ENCODE data around the gene HES5.

Gene HES5

DNA sequence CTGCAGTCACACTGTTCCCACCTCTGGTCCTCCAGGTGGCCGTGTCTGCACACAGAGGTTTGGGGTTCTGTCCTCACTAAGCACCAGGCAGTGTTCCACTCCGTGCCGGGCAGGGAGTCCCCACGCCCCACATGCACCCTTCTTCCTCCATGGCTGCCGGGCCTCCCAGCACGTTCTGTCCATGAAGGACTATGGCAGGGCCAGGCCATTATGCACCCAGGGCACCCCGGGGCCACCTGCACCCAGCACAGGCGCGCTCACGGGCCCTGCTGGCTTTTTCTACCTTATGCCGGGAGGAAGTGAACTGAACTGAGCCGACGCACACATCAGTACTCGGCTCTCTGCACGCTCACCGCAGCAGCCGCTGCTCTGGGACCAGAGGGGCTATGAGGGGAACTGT, 13.9 kb downstream of the HES5 start:
- no peak for DNase-seq (ENCODE audit: low read depth, low spot score)

DNA sequence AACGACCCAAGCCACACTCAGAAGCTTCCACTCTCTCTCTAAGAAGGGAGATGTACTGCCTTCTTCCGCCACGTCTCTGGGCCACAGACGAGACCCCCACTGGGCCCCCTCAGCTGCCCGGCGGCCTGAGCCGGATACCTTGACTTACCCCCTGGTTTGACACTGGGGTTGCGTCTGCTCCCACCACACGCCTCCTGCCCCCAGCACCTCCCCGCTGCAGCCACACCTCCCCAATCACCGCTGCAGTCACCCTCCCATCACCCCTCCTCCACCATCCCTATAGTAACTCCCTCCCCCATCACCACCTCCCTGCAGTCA, 14.3 kb downstream of the HES5 start:
- no peak for DNase-seq (ENCODE audit: low read depth, low spot score)

DNA sequence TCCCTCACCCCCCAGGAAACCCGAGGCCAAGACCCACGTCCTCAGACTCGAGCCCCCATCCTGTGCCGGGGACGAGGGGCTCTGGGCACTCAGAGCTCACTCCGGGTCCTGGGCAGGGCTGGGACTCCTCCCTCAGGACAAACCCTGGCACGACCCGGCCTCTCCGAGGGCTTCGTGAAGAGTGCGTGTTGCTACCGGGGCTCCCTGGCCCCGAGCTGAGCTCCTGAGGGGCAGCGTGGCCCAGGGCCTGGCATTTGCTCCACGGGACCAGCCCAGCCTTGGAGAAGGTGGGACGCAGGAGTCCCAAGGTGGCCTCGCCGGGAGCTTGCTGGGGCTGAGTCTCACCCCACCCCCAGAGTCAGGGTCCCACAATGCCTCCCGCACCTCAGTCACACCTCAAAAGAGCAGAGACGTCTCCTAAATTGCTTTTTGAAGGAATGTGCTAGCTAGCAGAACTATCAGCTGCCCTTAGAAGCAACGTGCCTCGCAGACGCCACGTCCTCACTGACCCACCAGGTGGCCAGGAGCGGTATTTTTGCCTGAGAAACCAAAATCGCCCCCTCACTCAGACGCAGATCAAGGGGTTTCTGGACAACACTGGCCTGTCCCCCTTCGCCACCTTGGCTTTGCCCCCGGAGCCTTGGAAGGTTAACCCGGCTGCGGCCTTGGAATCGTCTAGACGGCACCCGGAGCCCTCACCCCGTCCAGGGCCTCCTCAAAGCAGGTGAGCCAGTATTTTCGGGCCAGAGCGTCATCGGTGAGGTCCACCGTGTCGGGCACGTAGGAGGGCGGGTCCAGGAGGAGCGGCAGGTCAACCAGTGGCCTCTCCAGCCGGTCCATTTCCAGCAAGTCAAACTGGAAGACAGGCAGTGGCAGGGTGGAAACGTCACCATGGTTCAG, 14.9 kb downstream of the HES5 start:
- no peak for DNase-seq (ENCODE audit: low read depth, low spot score)

DNA sequence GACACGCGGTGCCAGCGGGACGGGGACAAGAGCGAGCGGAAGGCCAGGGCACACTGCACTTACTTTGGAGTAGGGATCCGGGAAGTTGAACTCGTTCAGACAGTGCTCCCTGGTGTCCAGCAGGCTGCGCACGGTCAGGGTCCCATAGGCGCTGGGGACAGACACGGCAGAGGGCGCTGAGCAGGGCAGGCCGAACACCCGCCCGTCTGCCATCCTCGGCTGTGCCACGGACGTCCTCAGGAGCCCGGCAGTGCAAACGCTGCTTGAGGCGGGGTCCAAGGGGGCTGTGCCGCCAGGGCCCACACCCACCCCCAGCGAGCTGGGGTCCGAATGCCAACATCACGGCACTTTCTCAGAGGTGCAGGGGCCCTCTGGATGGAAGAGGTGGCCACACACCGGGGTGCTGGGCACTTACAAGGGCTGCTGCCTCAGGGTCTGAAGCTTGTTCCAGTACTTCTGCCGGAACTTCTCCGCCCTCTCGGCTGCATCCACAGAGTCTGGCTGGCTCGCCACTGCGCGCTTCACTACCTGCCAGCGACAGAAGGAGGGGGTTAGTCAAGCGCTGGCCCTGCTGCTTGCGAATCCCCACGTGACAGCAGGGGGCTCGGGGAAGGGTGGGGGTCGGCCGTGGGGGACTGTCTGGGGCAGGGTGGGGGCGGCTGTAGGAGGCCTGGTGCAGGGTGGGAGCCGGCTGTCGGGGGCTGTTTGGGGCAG, 16.0 kb downstream of the HES5 start:
- no peak for DNase-seq (ENCODE audit: low read depth, low spot score)

DNA sequence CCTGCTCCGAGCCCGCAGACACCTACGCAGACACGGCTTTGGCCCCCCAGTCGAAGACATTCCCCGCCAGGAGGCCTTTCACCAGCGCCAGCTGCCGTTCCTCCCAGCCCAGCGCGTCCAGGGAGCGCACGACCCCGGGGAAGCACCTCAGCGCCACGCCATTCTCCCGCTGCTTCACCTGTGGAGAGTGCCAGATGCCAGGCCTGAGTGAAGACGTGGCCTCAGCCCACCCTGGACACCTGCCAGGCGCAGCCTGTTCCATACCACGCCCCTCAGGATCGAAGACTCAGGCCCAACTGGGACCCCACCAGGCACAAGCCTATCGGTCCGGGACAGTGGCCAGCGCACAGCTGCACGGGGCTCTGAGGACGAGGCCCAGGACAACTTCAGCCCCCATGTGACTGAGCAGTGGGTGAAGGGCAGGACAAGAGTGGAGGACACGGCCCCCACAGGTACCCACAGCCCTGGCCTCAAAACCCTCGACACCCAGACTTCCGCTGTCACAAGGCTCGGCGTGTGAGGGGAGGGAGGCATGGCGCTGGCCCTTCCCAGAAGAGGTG, 17.1 kb downstream of the HES5 start:
- DNase-seq (ENCODE audit: low read depth, low spot score) = no peak

DNA sequence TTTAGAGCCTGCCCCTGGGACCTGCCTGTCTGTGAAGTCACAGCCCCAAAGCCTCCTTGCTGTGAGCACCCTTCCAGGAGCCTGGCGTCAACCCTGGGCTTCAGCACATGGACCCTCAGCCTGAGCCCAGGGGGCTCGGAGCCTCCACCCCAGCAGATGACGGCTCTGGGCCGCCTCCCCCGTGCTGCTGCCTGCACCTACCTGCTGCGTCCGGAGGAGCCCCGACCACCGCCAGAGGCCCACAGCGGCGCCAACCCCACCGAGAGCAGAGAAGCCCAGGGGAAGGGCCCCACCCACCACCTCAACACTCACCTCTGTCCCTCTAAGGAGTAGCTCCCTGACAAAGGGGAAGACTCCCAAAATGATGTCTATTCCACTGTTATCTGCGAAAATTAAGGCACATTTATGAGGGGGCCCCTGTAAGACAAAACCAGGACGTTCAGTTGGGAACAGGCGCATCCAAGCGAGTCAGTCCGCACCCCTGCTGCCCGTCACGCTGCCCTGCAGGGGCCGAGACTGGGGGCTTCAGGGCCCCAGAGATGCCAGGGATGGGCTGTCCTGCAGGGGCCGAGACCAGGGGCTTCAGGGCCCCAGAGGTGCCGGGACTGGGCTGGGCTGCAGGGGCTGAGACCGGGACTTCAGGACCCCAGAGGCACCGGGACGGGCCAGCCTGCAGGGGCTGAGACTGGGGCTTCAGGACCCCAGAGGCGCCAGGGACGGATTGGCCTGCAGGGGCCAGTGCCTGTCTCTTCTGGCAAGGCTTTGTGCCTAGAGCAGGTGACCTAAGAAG, 19.5 kb downstream of the HES5 start:
- DNase-seq (ENCODE audit: low read depth, low spot score) = no peak

DNA sequence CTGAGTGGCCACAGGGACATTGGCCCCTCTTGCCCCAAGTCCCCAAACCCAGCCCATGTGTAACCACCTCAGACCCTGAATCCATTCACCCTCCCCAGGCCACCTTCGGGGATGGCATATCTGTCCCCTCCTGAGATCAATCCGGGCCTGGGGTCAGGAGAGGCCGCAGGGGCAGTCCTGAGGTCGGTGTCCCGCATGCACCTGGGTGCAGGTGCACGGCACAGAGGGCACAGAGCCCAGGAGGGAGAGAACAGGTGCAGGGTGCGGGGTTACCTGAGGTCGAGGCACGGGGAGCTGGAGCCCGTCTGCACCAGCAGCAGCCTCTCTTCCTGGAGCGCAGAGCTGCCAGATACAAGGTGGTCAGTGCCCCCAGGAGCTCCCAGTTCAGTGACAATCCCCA, 20.5 kb downstream of the HES5 start:
- DNase-seq (ENCODE audit: low read depth, low spot score) = no peak

DNA sequence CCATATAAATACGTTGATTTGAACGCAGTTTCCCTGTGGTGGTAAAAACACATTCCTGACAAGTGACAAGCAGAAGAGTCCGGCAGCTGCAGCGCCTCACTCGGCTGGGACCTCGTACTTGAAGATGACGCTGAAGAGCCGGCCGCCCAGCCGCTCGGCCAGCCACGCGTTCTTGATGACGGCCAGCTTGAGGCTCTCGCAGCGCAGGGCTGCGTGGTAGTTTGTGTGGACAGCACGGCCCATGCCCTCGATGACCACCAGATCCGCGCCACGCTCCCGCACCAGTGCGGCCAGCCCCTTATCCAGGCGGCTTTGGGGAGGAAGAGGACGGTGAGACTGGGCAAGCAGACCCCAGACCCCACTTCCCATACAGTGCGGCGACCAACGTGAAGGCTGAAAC, 21.3 kb downstream of the HES5 start:
- no peak for DNase-seq (ENCODE audit: low read depth, low spot score)

DNA sequence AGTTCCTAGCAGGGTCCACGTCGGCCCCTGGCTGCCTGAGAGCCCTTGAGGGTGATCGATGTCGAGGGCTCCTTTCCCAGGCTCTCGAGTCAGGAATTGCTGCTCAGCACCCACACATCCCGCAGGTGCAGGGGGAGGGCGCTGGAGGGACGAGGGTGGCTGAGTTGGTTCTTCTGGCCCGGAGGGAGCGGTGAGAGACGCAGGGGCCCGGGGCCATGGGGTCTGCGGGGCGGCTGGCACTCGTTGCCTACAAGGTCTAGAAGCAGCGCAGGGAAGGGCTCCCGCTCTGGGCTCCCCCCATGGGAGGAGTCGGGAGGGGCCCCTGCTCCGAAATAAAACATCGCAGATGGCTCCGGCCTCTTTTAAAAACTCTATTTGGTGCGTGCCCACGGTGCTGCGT, 21.9 kb downstream of the HES5 start:
- no peak for DNase-seq (ENCODE audit: low read depth, low spot score)

DNA sequence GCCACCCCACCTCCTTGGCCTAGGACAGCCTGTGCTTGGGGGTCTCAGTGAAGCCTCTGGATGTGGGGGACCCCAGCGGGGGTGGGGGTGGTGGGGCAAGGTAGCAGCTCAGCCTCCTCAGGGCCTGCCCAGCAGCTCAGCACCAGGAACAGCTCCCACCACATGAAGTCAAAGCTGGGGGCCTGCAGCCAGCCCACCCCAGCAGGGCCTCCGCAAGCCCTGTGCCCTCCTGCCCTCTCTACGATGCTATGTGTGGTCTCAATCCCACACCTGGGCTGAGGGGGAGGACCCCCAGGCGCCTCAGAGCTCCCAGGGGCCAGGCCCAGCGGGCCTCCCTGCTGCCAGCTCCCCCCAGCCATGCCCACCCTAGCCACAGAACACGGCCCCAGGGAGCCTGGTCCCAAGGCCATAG, 22.3 kb downstream of the HES5 start:
- DNase-seq (ENCODE audit: low read depth, low spot score) = no peak

DNA sequence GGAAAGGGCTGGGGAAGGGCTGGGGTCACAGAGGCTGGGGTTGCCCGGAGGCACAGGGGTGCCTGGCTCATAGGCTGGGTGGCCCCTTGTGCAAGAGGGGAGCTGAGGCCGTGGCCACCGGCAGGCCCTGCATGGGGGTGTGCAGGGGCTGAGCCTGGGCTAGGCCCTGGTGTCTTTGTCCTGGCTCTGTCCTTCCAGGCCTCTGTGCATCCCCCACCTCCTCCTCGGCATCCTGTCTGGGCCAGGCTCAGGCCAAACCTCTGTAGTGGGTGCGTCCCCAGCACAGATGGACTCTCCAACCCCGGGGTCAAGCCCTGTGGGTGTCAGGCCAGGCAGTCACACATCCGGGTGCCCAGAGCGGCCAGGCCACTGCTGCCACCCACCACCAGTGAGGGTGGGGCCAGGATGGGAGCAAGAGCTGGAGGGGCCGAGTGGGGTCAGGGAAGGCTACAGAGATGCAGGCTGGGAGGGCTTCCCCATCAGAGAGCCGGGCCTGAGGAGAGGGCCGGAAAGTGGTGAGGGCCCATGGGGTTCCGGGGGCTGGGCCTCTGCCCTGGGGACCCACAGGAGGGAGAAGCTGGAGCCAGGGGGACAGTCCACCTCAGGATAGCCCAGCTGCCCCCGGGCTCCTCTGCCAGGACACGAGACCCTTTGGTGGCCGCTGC, 23.0 kb downstream of the HES5 start:
- no peak for DNase-seq (ENCODE audit: low read depth, low spot score)

DNA sequence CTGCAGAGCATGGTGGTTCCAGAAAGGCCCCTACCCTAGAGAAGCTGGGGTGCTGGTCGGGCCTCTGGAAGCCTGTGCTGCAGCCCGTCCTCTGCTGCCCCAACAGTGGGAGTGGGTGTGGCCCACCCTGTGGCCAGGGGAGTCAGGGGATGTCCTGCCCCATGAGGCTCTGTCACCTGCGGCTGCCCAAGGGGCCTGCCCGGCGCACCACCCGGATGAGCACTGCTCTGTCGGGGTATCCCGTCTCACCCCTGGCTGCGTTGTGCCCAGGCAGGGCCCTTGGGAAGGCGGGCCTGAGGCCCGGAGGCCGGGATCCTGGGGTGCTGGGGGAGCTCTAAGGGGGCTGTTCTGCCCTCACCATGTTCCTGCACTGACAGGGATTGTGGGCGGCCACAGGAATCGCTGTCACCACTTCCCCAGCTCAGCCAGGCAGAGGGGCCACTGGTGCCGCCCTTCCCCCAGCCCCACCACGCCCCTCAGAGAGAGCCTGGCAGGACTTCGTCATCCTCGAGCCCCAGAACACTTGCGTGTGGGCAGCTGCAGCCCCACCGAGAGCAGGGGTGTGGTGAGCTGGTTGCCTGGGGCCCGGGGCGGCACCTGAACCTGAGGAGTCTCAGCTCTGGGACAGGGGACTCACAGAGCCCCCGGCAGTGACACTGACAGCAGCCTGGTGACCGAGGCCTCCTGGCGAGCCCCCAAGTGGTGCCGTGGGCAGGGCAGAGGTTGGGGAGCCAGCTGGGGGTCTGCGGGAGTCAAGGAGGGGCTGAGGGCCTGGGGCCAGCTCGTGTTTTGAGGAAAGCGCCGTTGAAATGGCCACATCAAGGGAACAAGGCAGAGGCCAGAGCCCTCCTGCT, 23.8 kb downstream of the HES5 start:
- no peak for DNase-seq (ENCODE audit: low read depth, low spot score)

DNA sequence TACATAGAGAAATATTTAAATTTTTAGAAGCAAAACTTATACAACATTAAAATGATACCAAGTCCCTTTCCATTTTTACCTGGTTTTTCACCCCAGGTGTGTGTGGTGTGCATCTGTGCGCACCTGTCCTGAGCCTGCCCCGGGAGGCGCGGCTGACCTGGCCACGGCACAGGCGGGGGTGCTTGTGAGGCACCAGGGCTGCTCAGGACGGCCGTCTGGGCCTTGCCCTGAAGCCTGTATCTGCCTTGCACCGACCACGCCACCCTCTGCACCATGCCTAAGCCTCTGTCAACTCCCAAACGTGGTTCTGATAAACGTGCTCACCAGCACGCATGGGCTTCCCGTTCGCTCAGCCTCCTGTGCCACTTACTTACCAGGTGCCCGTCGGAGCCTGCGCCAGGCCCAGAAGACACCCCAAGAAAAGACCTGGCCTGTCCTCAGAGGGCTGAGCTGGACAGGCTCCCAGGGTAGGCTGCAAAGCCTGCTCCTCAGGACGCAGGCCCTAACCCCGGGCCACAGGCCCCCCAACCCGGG, 24.5 kb downstream of the HES5 start:
- DNase-seq (ENCODE audit: low read depth, low spot score) = no peak

DNA sequence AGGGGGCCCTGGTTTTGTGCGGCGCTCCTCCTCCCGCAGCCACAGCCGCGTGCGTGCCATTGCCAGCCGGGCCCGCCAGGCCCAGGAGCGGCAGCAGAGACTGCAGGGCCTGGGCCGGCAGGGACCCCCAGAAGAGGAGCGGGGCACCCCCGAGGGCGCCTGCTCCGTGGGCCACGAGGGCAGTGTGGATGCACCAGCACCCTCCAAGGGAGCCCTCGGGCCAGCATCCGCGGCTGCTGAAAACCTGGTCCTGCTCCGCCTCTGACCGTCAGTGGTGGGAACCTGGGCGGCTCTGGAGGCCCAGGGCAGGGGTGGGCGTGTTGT, 25.2 kb downstream of the HES5 start:
- no peak for DNase-seq (ENCODE audit: low read depth, low spot score)

DNA sequence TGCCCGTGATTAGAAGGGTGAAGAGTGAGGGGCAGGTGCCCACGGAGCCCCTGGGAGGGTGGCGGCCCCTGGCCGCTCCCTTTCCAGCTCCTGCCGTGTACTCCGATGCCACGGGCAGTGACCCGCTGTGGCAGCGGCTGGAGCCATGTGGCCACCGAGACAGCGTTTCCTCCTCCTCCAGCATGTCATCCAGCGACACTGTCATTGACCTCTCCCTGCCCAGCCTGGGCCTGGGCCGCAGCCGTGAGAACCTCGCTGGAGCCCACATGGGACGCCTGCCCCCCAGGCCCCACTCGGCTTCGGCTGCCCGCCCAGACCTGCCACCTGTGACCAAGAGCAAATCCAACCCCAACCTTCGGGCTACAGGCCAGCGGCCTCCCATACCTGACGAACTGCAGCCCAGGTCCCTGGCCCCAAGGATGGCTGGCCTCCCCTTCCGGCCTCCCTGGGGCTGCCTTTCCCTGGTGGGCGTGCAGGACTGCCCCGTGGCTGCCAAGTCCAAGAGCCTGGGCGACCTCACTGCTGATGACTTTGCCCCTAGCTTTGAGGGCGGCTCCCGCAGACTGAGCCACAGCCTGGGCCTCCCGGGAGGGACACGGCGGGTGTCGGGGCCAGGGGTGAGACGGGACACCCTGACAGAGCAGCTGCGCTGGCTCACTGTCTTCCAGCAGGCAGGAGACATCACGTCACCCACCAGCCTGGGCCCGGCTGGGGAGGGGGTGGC, 25.7 kb downstream of the HES5 start:
- DNase-seq (ENCODE audit: low read depth, low spot score) = no peak

DNA sequence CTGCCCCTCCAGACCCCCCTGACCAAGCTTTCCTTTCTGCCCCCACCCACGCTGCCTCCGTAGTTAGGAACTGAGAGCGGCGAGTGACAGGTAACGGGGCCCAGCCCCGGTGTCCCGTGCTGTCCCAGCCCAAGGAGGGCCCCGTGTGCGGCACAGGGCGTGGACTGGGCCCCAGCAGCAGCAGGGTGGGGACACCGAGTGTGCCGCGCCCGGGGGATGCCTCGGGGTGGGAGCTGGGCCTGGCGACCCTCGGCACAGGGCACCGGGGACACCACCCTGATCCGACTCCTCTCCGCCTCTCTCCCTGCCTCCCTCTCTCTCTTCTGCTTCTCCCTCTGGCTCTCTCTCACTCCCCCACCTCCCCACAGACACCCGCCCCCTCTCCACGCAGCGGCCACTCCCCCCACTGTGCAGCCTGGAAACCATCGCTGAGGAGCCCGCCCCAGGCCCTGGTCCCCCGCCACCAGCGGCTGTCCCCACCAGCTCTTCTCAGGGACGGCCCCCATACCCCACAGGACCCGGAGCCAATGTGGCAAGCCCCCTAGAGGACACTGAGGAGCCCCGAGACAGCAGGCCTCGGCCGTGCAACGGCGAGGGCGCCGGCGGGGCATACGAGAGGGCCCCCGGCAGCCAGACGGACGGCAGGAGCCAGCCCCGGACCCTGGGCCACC, 26.4 kb downstream of the HES5 start:
- DNase-seq (ENCODE audit: low read depth, low spot score) = no peak

DNA sequence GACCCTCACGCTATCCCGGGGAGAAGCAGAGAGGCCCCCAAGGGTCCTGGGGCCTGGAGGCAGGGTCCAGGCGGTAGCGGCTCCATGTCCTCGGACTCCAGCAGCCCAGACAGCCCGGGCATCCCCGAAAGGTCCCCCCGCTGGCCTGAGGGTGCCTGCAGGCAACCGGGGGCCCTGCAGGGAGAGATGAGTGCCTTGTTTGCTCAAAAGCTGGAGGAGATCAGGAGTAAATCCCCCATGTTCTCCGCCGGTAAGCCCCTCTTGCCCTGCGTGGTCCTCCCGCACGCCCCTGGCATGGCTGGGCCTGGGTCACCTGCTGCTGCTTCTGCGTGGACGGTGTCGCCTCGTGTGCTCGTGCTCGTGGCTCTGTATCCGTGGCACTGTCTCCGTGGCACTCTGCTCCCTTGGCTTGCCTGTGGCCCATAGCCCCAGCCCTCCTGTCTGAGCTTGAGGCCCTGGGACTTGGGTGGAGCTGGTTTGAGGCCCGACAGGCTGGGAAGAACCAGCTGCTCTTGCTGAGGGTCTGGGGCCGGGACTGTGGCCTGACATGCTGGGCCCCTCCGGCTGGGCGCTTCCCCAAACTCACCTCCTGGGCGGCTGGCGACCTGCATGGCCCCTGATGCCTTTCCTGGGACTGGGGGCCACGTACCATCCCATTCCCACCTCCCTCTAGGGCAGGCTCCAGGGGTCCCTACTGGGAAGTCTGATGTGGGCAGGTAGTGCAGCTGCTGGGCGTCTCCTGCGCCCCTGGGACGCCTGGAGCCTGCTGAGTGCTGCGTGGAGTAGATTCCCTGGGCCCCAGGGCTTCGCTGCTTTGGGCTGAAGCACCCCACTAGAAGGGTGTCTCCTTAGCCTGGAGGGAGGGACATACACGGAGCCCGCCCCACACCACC, 27.2 kb downstream of the HES5 start:
- DNase-seq (ENCODE audit: low read depth, low spot score) = no peak

DNA sequence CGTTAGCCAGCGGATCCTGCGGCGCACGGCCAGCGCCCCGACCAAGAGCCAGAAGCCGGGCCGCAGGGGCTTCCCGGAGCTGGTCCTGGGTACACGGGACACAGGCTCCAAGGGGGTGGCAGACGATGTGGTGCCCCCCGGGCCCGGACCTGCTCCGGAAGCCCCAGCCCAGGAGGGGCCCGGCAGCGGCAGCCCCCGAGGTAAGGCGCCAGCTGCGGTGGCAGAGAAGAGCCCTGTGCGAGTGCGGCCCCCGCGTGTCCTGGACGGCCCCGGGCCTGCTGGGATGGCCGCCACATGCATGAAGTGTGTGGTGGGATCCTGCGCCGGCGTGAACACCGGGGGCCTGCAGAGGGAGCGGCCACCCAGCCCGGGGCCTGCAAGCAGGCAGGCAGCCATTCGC, 27.9 kb downstream of the HES5 start:
- no peak for DNase-seq (ENCODE audit: low read depth, low spot score)

DNA sequence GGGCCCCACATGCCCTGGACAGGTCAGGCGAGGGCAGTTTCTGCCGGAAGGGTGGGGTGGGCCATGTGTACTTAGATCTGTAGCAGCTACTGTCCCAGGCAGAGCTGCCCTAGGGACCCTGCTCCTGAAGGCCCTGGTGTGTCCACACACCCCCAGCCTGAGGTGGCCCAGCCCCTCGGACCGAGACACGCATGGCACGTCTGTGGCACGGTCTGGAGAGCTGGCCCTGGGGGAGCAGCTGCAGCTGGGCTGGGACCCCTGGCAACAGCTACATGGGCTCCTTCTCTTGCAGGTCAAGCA, 28.3 kb downstream of the HES5 start:
- DNase-seq (ENCODE audit: low read depth, low spot score) = no peak

Measured in ELF-1 (cell line).